HG02642 (cell line): Measurements from ENCODE around the gene MAP1LC3B2.
A peak's percentile ranks its signal among the peaks of the same experiment; 100 is the strongest.

Experiments
- ATAC-seq: cut with Tn5 transposase; IDR thresholded peaks from one replicate; pipeline ENCODE4 v1.9.1; 2021; ENCODE audit warnings: mild to moderate bottlenecking; ENCODE audit not compliant: unreplicated experiment, poor library complexity

The MAP1LC3B2 gene

DNA sequence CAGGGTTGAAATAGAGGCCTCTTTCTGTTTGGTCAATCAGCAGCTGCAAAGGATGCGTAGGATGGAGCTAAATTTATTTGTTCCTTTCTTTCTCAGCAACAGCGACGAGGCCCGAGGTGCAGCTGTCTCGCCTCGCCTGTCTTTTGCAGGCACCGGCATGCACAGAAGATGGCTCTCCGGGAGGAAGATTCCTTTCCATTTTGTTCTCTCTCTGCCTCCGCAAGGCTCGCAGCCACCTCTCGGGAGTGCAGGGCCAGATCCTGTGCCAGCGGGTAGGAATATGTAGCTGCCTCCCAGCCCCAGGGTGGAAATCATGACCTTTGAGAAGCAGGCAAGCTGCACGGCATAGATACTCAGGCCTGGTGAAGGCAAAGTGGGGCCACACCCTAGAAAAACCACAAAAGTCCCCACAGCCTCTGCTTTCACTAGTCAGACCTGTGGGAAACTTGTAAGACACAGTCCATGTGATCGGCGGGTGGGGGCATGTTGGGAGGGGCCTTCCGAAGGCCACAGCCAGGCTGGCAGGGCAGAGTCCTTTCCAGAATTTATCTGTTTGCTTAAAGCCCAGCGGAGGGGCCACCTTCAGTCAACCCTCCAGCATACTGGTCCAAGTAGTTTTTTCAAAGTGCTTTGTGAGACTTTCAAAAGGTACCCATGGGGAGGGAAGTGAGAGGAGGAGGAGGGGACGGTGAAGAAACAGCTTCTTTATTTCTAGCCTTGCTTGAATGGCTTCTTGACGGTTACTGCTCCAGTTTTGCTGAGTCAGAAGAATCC is at the start of gene MAP1LC3B2:
TSS of gene MAP1LC3B2 (plus strand) at position 220 of the 774 bp plus-strand sequence. CDS start 16,562 bp downstream, outside the sequence.
- ATAC-seq = peak; percentile 81

DNA sequence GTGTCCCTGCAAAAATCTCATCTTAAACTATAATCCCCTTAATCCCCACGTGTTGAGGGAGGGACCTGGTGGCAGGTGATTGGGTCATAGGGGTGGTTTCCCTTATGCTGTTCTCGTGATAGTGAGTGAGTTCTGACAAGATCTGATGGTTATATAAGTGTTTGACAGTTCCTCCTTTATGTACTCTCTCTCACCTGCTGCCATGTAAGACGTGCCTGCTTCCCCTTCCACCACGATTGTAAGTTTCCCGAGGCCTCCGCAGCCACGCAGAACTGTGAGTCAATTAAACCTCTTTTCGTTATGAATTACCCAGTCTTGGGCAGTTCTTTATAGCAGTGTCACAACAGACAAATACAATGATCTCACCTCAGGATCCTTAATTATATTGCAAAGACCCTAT is 45.2 kb upstream of the MAP1LC3B2 start:
- ATAC-seq = no peak

GRCh38 chr12:116515684-116516083 is 43.5 kb upstream of the MAP1LC3B2 start:
- no peak for ATAC-seq

DNA sequence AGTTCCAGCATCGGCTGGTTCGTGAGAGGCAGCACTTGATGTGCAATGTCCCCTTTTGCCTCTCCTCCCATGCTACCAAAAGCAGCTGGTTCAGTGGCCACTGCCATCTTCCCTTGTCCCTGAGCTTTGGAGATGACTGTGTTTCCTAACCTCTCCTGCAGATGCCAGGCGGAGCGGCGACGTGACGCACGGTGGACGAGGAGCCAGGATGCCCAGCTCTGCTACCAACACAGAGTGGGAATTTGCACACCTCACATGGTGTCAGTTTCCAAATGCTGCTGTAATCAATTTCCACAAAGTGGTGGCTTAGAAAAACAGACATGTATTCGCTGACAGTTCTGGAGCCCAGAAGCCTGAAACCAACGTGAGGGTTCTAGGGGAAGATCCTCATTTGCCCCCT is 42.5 kb upstream of the MAP1LC3B2 start:
- no peak for ATAC-seq

GRCh38 chr12:116517431-116518045 is 41.6 kb upstream of the MAP1LC3B2 start:
- ATAC-seq = no peak

- ATAC-seq = no peak
Measured at GRCh38 chr12:116520225-116520760, 38.9 kb upstream of the MAP1LC3B2 start.

GRCh38 chr12:116520801-116521471 is 38.2 kb upstream of the MAP1LC3B2 start:
- ATAC-seq = no peak

DNA sequence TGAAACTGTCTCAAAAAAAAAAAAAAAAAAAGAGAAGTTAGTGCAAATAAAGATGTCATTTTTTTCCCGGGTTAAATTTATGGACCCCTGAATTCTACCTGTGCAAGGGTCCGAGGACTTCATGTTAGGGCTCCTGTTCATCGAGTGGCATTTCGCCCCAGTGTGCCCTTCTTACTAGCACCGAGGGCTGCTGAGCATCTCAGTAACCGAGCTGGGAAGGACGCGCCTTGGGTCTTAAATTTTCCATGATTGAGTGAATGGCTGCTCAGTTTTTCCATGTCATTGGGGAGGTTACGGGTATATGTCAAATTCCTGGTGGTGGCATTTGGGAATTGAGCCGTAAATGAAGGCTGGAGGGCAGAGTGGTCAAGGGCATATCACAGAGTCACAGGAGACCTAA is 34.9 kb upstream of the MAP1LC3B2 start:
- no peak for ATAC-seq

DNA sequence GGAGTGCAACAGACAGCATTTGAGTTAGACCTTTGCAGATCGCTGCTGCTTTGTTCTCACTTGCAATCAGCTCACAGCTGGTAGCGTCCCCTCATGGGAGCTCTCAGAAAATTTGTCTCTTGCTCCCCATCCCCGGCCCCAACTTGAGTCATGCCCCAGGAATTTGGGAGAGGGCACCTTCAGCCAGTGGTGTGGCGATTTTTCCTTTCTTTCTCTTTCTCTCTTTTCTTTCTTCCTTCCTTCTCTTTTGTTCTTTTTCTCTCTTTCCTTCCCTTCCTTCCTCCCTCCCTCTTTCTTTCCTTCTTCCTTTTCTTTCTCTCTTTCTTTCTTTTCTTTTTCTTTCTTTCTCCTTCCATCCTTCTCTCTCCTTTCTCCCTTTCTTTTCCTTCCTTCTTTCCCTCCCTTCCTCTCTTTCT is 34.2 kb upstream of the MAP1LC3B2 start:
- no peak for ATAC-seq

GRCh38 chr12:116525418-116526001 is 33.7 kb upstream of the MAP1LC3B2 start:
- ATAC-seq = no peak

- ATAC-seq = no peak
Measured at GRCh38 chr12:116528065-116528464, 31.1 kb upstream of the MAP1LC3B2 start.

- ATAC-seq = no peak
Measured at GRCh38 chr12:116528498-116528897, 30.7 kb upstream of the MAP1LC3B2 start.

- no peak for ATAC-seq
Measured at GRCh38 chr12:116529048-116529447, 30.1 kb upstream of the MAP1LC3B2 start.

- ATAC-seq = no peak
Measured at GRCh38 chr12:116529686-116530085, 29.5 kb upstream of the MAP1LC3B2 start.

DNA sequence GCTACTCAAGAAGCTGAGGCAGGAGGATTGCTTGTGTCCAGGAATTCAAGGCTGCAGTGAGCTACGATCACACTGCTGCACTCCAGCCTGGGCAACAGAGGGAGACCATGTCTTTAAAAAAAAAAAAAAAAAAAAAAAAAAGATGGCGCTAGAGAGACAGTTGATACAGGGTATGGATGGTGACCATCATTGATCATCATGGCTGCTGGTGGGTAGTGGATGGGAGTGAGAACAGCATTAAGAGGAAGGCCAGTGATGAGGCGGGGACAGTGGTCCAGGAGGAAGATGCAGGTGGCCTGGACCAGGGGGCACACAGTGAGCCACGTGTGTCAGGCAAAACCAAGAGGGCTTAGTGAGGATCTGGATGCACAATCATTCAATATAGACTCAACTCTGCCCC is 26.8 kb upstream of the MAP1LC3B2 start:
- ATAC-seq = no peak

DNA sequence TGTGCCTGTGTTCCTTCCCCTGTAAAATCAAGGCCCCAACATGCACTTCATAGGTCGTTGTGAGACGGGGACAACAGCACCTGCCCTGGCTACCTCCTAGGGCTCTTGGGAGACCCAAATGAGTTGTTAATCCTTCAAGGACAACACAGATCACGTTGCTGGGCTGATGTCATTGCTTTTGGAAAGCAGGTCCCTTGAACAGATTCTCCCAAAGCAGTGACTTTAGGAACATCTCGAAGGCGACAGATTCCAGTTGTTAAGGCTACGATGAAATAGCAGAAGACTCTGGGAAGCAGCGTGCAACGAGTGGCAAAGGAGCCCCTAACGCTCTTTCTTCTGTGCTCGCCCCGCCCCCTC is 26.2 kb upstream of the MAP1LC3B2 start:
- ATAC-seq = peak; percentile 10

GRCh38 chr12:116533343-116534251 is 25.6 kb upstream of the MAP1LC3B2 start:
- ATAC-seq = peak; percentile 55

- no peak for ATAC-seq
Measured at GRCh38 chr12:116534311-116535121, 24.7 kb upstream of the MAP1LC3B2 start.

DNA sequence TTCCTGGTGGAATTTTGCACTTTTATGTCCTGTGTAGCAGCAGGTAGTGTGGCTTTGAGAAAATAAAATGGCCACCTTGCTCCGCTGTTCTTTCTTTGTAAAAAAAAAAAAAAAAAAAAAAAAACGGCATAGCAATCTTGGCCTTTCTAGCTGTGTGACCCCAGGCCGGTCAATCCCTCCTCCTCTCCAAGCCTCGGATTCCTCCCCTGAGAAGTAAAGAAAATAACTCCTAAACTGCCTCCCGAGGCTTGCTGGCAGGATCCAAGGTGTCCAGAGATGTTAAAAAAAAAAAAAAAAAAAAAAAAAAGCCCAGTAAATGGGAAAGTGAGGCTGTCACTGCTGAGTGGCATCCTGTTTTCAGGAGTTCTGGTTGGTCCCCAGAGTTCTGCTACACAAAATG is 23.9 kb upstream of the MAP1LC3B2 start:
- no peak for ATAC-seq
